Measurements from ENCODE around the gene SLC25A47.

SLC25A47 gene

GRCh38 chr14:100278702-100279101 is 44.4 kb upstream of the SLC25A47 start:
- peaks cover 13% of the 10 kb centered on the region for H3K4me1 ChIP-seq (ENCODE audit: insufficient read depth, low read length, poor library complexity, severe bottlenecking)
- no peak overlapping the region for H3K9ac ChIP-seq (ENCODE audit: low read depth, low read length, poor library complexity, severe bottlenecking)
- no peak overlapping the region for H3K4me3 ChIP-seq (ENCODE audit: low read length, poor library complexity, severe bottlenecking)
- H3K9me3 ChIP-seq (ENCODE audit: insufficient read depth, low read depth, low read length): no peaks in the 10 kb centered on the region
- TF ChIP-seq EZH2phosphoT487 (IDR thresholded peaks at IDR 0.05; ENCODE audit: borderline replicate concordance): no peak
- TF ChIP-seq CTCF (conservative IDR thresholded peaks at IDR 0.05; ENCODE audit: low read length): peak; percentile 45; the same call in 1 of the 2 replicates
- H2AFZ ChIP-seq (ENCODE audit: low read length): no peak overlapping the region
- H3K79me2 ChIP-seq (ENCODE audit: insufficient read depth, low read length): peaks cover 92% of the 10 kb centered on the region
- H3K9me2 ChIP-seq (replicated peaks; ENCODE audit: low read depth, low read length): no peaks in the 10 kb centered on the region
- H3K4me2 ChIP-seq (ENCODE audit: low read depth, low read length, poor library complexity, severe bottlenecking): peak overlapping the region; percentile 30
- H3K27me3 ChIP-seq (ENCODE audit: insufficient read depth, low read length, poor library complexity, severe bottlenecking): no peaks in the 10 kb centered on the region
- H3K36me3 ChIP-seq (ENCODE audit: insufficient read depth, low read length): peaks cover 88% of the 10 kb centered on the region
- peaks cover 87% of the 10 kb centered on the region for H4K20me1 ChIP-seq (ENCODE audit: insufficient read depth, low read length, poor library complexity, severe bottlenecking)
- peaks cover 3% of the 10 kb centered on the region; the same call in 1 of the 2 replicates for H3F3A ChIP-seq (ENCODE audit: low read depth)

- peaks cover 87% of the 10 kb centered on the region for H3K79me2 ChIP-seq (ENCODE audit: insufficient read depth, low read length)
- H3K9me2 ChIP-seq (replicated peaks; ENCODE audit: low read depth, low read length): no peaks in the 10 kb centered on the region
- no peaks in the 10 kb centered on the region for H3K27me3 ChIP-seq (ENCODE audit: insufficient read depth, low read length, poor library complexity, severe bottlenecking)
- no peak overlapping the region for H2AFZ ChIP-seq (ENCODE audit: low read length)
- peaks cover 3% of the 10 kb centered on the region; the same call in 1 of the 2 replicates for H3F3A ChIP-seq (ENCODE audit: low read depth)
- H3K4me1 ChIP-seq (ENCODE audit: insufficient read depth, low read length, poor library complexity, severe bottlenecking): peaks cover 13% of the 10 kb centered on the region
- no peaks in the 10 kb centered on the region for H3K9me3 ChIP-seq (ENCODE audit: insufficient read depth, low read depth, low read length)
- no peak overlapping the region for H3K9ac ChIP-seq (ENCODE audit: low read depth, low read length, poor library complexity, severe bottlenecking)
- H3K4me2 ChIP-seq (ENCODE audit: low read depth, low read length, poor library complexity, severe bottlenecking): peak overlapping the region; percentile 30
- TF ChIP-seq EZH2phosphoT487 (IDR thresholded peaks at IDR 0.05; ENCODE audit: borderline replicate concordance): no peak
- TF ChIP-seq CTCF (conservative IDR thresholded peaks at IDR 0.05; ENCODE audit: low read length): no peak; the same call in 1 of the 2 replicates
- H3K36me3 ChIP-seq (ENCODE audit: insufficient read depth, low read length): peaks cover 84% of the 10 kb centered on the region
- H3K4me3 ChIP-seq (ENCODE audit: low read length, poor library complexity, severe bottlenecking): no peak overlapping the region
- peaks cover 83% of the 10 kb centered on the region for H4K20me1 ChIP-seq (ENCODE audit: insufficient read depth, low read length, poor library complexity, severe bottlenecking)
Observed at GRCh38 chr14:100279133-100279532, 44.0 kb upstream of the SLC25A47 start.

GRCh38 chr14:100279563-100279962 is 43.6 kb upstream of the SLC25A47 start:
- peaks cover 13% of the 10 kb centered on the region for H3K4me1 ChIP-seq (ENCODE audit: insufficient read depth, low read length, poor library complexity, severe bottlenecking)
- no peak overlapping the region for H3K4me2 ChIP-seq (ENCODE audit: low read depth, low read length, poor library complexity, severe bottlenecking)
- no peak for TF ChIP-seq EZH2phosphoT487 (IDR thresholded peaks at IDR 0.05; ENCODE audit: borderline replicate concordance)
- TF ChIP-seq CTCF (conservative IDR thresholded peaks at IDR 0.05; ENCODE audit: low read length): no peak

More at GRCh38 chr14:100279563-100279962, 43.6 kb upstream of the SLC25A47 start:
- peaks cover 83% of the 10 kb centered on the region for H3K79me2 ChIP-seq (ENCODE audit: insufficient read depth, low read length)
- peaks cover 81% of the 10 kb centered on the region for H4K20me1 ChIP-seq (ENCODE audit: insufficient read depth, low read length, poor library complexity, severe bottlenecking)
- peaks cover 3% of the 10 kb centered on the region; the same call in 1 of the 2 replicates for H3F3A ChIP-seq (ENCODE audit: low read depth)
- peaks cover 79% of the 10 kb centered on the region for H3K36me3 ChIP-seq (ENCODE audit: insufficient read depth, low read length)
- H3K27me3 ChIP-seq (ENCODE audit: insufficient read depth, low read length, poor library complexity, severe bottlenecking): no peaks in the 10 kb centered on the region
- H3K9ac ChIP-seq (ENCODE audit: low read depth, low read length, poor library complexity, severe bottlenecking): no peak overlapping the region
- H3K4me3 ChIP-seq (ENCODE audit: low read length, poor library complexity, severe bottlenecking): no peak overlapping the region
- no peaks in the 10 kb centered on the region for H3K9me2 ChIP-seq (replicated peaks; ENCODE audit: low read depth, low read length)
- H3K9me3 ChIP-seq (ENCODE audit: insufficient read depth, low read depth, low read length): no peaks in the 10 kb centered on the region
- H2AFZ ChIP-seq (ENCODE audit: low read length): no peak overlapping the region
